DMS53 treated with DMSO at 0.1 percent for 48 hours (cell line): ENCODE results near the gene OR5T1.

ENCODE experiments used
- DNase-seq: peaks from one replicate; lab custom pipeline; 2025; ENCODE audit not compliant: unreplicated experiment; lab: John Stamatoyannopoulos, UW

Gene OR5T1

DNA sequence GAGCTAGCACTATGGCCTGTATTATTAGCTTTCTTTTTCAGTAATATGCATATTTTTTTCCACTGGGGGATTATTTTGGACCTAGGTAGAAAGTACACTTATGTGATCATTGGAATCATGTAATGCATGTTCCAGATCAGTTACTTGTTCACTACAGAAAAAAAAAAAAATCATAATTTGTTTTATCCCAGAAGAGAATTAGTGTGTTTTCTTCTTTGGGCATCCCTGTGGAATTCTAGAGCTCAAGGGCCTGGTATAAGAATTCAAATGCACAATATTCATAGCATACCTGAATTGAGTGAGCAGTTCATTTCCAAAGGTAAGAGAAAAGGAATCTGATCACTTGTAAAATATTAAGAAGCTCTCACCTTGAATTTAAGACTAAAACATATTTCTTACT is at the start of gene OR5T1:
Gene OR5T1, plus strand, starts transcription at position 301 of the 400 bp plus-strand sequence. CDS start 1,485 bp downstream, outside the sequence.
- DNase-seq = no peak

GRCh38 chr11:56234155-56234554 is 39.8 kb upstream of the OR5T1 start, which contains the start of gene OR5T2:
TSS of gene OR5T2 (minus strand) at chr11:56234255. CDS start at chr11:56233062, 1,193 bp downstream.
- DNase-seq = no peak

DNA sequence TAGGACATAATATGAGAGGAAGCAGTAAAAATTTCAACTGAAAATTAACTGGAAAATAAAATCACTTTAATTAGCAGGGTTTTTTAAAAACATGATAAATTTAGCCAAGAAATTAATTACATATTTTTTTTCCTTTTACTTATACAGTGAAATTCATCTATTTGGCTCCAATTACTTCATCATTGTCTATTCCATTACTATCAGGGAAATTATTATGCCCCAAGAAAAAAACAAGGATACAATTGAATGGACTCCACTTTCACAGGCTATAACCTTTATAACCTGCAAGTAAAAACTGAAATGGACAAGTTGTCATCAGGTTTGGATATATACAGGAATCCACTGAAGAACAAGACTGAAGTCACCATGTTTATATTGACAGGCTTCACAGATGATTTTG is 22.0 kb upstream of the OR5T1 start, which contains the start of gene OR5T3:
Gene OR5T3, plus strand, starts transcription at position 301 of the 400 bp plus-strand sequence. Its CDS starts 0 bp downstream, at position 301.
- no peak for DNase-seq

GRCh38 chr11:56271092-56271491 is 2.9 kb upstream of the OR5T1 start:
- peak; percentile 1 for DNase-seq

DNA sequence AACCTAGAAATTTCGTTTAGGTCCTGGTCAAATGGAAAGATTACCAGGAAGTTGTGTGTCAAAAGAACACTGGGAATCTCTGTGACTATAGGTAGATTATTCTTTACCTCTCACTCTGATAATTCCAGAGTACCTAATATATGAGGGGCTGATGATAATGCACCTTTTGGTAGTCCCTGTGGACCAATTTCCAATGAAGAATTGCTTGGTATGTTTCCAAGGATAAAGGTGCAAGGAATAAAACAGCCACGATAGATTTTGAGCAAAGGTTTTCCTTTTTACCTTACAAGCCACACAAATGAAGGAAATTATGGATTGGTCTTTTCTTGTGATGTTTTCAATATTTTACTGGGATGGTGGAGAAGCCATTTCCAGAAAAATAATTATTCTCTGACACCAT is 18.2 kb downstream of the OR5T1 start, which contains the start of gene OR8H1:
Gene OR8H1, minus strand, starts transcription at position 101 of the 400 bp plus-strand sequence. CDS start 1,192 bp downstream, outside the sequence.
- DNase-seq = no peak

GRCh38 chr11:56296898-56297297 is 22.9 kb downstream of the OR5T1 start:
- no peak for DNase-seq

- DNase-seq = no peak
These were observed 33.9 kb downstream of the OR5T1 start for GRCh38 chr11:56307836-56308235.

DNA sequence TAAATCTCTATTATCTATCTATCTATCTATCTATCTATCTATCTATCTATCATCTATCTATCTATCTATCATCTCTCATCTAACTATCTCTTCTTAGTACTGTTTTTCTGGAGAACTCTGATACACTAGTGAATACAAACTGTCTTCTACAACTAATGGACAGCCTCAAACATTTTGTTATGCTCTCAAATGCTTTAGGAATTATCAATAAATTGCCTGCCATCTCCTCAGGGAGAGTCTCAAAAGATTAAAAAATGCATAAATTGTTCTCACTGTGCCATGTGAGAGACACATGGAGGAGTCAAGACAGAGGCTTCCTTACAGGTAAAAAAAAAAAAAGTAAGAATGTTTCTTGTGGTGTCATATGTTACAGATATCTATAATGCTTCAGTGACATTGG is 40.9 kb downstream of the OR5T1 start, which contains the start of gene OR8K3:
Gene OR8K3, plus strand, starts transcription at position 301 of the 400 bp plus-strand sequence. CDS start 3,163 bp downstream, outside the sequence.
- DNase-seq = no peak
